SK-N-SH treated with all-trans-retinoic acid at 6 μM for 48 hours (cell line): ENCODE results near the gene CYP27B1.

Experiments used
- ATAC-seq: fragments of 200-7000 bp; cut with Tn5 transposase; 3 replicates; pipeline ENCODE4 v1.9.1; 2020; ENCODE audit warnings: mild to moderate bottlenecking, moderate library complexity
- ARNTL ChIP-seq: fragments of 450-650 bp; formaldehyde crosslinking; IDR thresholded peaks from 2 replicates; pipeline ENCODE4 v1.5.0; 2020; ENCODE audit warnings: low read depth, mild to moderate bottlenecking, moderate library complexity, borderline replicate concordance
- BACH2 ChIP-seq: fragments of 250-450 bp; sonication (Bioruptor Pico); IDR thresholded peaks from 2 replicates; pipeline ENCODE4 v1.9.0; 2021; ENCODE audit warnings: mild to moderate bottlenecking, borderline replicate concordance
- CREB5 ChIP-seq: fragments of 250-450 bp; sonication (Bioruptor Pico); IDR thresholded peaks from 2 replicates; pipeline ENCODE4 v1.5.1; 2020; ENCODE audit warnings: low read depth, mild to moderate bottlenecking, moderate library complexity
- CSDC2 ChIP-seq: fragments of 250-450 bp; sonication (Bioruptor Pico); IDR thresholded peaks from 2 replicates; pipeline ENCODE4 v1.5.0; 2020; ENCODE audit warnings: mild to moderate bottlenecking, moderate library complexity
- CSRNP3 ChIP-seq: fragments of 250-450 bp; sonication (Bioruptor Pico); IDR thresholded peaks from 2 replicates; pipeline ENCODE4 v1.5.1; 2021; ENCODE audit warnings: mild to moderate bottlenecking, moderate library complexity
- GLIS3 ChIP-seq: fragments of 250-450 bp; sonication (Bioruptor Pico); IDR thresholded peaks from 2 replicates; pipeline ENCODE4 v1.5.0; 2020; ENCODE audit warnings: mild to moderate bottlenecking, moderate library complexity
- ISL1 ChIP-seq: fragments of 250-450 bp; sonication (Bioruptor Pico); IDR thresholded peaks from 2 replicates; pipeline ENCODE4 v2.1.2; 2022; ENCODE audit warnings: mild to moderate bottlenecking, moderate library complexity
- OSR1 ChIP-seq: fragments of 250-450 bp; sonication (Bioruptor Pico); IDR thresholded peaks from 2 replicates; pipeline ENCODE4 v1.8.0; 2022; ENCODE audit warnings: moderate library complexity, mild to moderate bottlenecking, inconsistent platforms
- PATZ1 ChIP-seq: fragments of 250-450 bp; sonication (Bioruptor Pico); IDR thresholded peaks from 2 replicates; pipeline ENCODE4 v1.8.0; 2020; ENCODE audit warnings: mild to moderate bottlenecking, moderate library complexity, borderline replicate concordance
- POU6F1 ChIP-seq: fragments of 250-450 bp; sonication (Bioruptor Pico); IDR thresholded peaks from 2 replicates; pipeline ENCODE4 v1.8.0; 2021; ENCODE audit warnings: low read depth, mild to moderate bottlenecking, moderate library complexity, borderline replicate concordance
- PPARA ChIP-seq: fragments of 250-450 bp; sonication (Bioruptor Pico); IDR thresholded peaks from 2 replicates; pipeline ENCODE4 v1.5.0; 2020; ENCODE audit warnings: mild to moderate bottlenecking, borderline replicate concordance
- RARB ChIP-seq: fragments of 250-450 bp; sonication (Bioruptor Pico); IDR thresholded peaks from 2 replicates; pipeline ENCODE4 v1.8.0; 2021; ENCODE audit warnings: mild to moderate bottlenecking, moderate library complexity
- SNAI2 ChIP-seq: fragments of 250-450 bp; sonication (Bioruptor Pico); IDR thresholded peaks from 2 replicates; pipeline ENCODE4 v1.5.0; 2020; ENCODE audit warnings: mild to moderate bottlenecking, moderate library complexity
- TCF4 ChIP-seq: fragments of 250-450 bp; sonication (Bioruptor Pico); IDR thresholded peaks from 2 replicates; pipeline ENCODE4 v1.8.0; 2021; ENCODE audit warnings: mild to moderate bottlenecking, moderate library complexity, borderline replicate concordance
- TOX ChIP-seq: fragments of 250-450 bp; sonication (Bioruptor Pico); IDR thresholded peaks from 2 replicates; pipeline ENCODE4 v1.8.0; 2021; ENCODE audit warnings: mild to moderate bottlenecking, moderate library complexity, borderline replicate concordance
- TSHZ2 ChIP-seq: fragments of 250-450 bp; sonication (Bioruptor Pico); IDR thresholded peaks from 2 replicates; pipeline ENCODE4 v1.5.0; 2020; ENCODE audit warnings: mild to moderate bottlenecking, moderate library complexity
- ZC3H10 ChIP-seq: fragments of 250-450 bp; sonication (Bioruptor Pico); IDR thresholded peaks from 2 replicates; pipeline ENCODE4 v1.5.1; 2021; ENCODE audit warnings: mild to moderate bottlenecking, moderate library complexity
- ZFP3 ChIP-seq: fragments of 250-450 bp; sonication (Bioruptor Pico); IDR thresholded peaks from 2 replicates; pipeline ENCODE4 v1.5.0; 2020; ENCODE audit warnings: mild to moderate bottlenecking, moderate library complexity
- ZFP30 ChIP-seq: fragments of 450-650 bp; formaldehyde crosslinking; IDR thresholded peaks from 2 replicates; pipeline ENCODE4 v1.5.0; 2022; ENCODE audit warnings: mild to moderate bottlenecking, moderate library complexity
- ZNF565 ChIP-seq: fragments of 450-650 bp; formaldehyde crosslinking; conservative IDR thresholded peaks from 2 replicates; pipeline ENCODE4 v1.5.0; 2020; ENCODE audit warnings: low read depth, mild to moderate bottlenecking, moderate library complexity
- ZNF70 ChIP-seq: fragments of 450-650 bp; formaldehyde crosslinking; IDR thresholded peaks from 2 replicates; pipeline ENCODE4 v1.5.0; 2020; ENCODE audit warnings: mild to moderate bottlenecking, moderate library complexity
- ZNF8 ChIP-seq: fragments of 450-650 bp; formaldehyde crosslinking; IDR thresholded peaks from 2 replicates; pipeline ENCODE4 v1.5.0; 2020; ENCODE audit warnings: mild to moderate bottlenecking, moderate library complexity

Gene CYP27B1

GRCh38 chr12:57740656-57741412 lies 26.0 kb downstream of the CYP27B1 start (continued):
- no peak for TF ChIP-seq OSR1
- no peak for TF ChIP-seq ZC3H10 (CRISPR knock-in tag)

- no peak for TF ChIP-seq ZNF70 (CRISPR knock-in tag)
- TF ChIP-seq ARNTL (CRISPR knock-in tag), result no peak
- TF ChIP-seq BACH2 (CRISPR knock-in tag), result no peak
- no peak for TF ChIP-seq TSHZ2 (CRISPR knock-in tag)
- no peak for TF ChIP-seq CREB5
- TF ChIP-seq ZFP30, result no peak
- TF ChIP-seq PPARA (CRISPR knock-in tag), result no peak
- no peak for TF ChIP-seq RARB (CRISPR knock-in tag)
- TF ChIP-seq CSRNP3 (CRISPR knock-in tag), result no peak
- TF ChIP-seq GLIS3, result no peak
- TF ChIP-seq CSDC2 (CRISPR knock-in tag), result no peak
- no peak for TF ChIP-seq ZNF8
- no peak for TF ChIP-seq PATZ1 (CRISPR knock-in tag)
- no peak for TF ChIP-seq TOX (CRISPR knock-in tag)
- no peak for TF ChIP-seq TCF4 (CRISPR knock-in tag)
- ATAC-seq, result no peak
Measured at GRCh38 chr12:57739914-57740538, 26.9 kb downstream of the CYP27B1 start.

GRCh38 chr12:57739387-57739786 lies 27.5 kb downstream of the CYP27B1 start:
- no peak for TF ChIP-seq GLIS3
- TF ChIP-seq SNAI2 (CRISPR knock-in tag), result no peak
- no peak for TF ChIP-seq POU6F1 (CRISPR knock-in tag)
- TF ChIP-seq CREB5, result no peak
- no peak for TF ChIP-seq ZFP30
- no peak for TF ChIP-seq ARNTL (CRISPR knock-in tag)
- TF ChIP-seq TOX (CRISPR knock-in tag), result no peak
- no peak for TF ChIP-seq OSR1
- no peak for TF ChIP-seq ZC3H10 (CRISPR knock-in tag)
- TF ChIP-seq ISL1, result no peak
- no peak for TF ChIP-seq TSHZ2 (CRISPR knock-in tag)
- TF ChIP-seq ZNF565 (CRISPR knock-in tag), result no peak
- no peak for TF ChIP-seq PPARA (CRISPR knock-in tag)
- TF ChIP-seq ZFP3 (CRISPR knock-in tag), result no peak
- no peak for TF ChIP-seq TCF4 (CRISPR knock-in tag)
- TF ChIP-seq ZNF8, result no peak
- no peak for TF ChIP-seq RARB (CRISPR knock-in tag)
- no peak for TF ChIP-seq ZNF70 (CRISPR knock-in tag)
- no peak for TF ChIP-seq BACH2 (CRISPR knock-in tag)
- no peak for ATAC-seq
